Keratinocyte (primary cell): ENCODE data around the gene CBLN1.

ENCODE experiments used
- CTCF ChIP-seq, 3 experiments: IDR thresholded peaks in 1 of 3; conservative IDR thresholded peaks in 1 of 3; optimal IDR thresholded peaks in 1 of 3; 2 replicates in 2 of 3; 3 replicates in 1 of 3; pipeline versions ENCODE3 to v1.5.1; 2011; ENCODE audit warnings: low read length in 3 of 3, mild to moderate bottlenecking in 3 of 3, moderate library complexity in 2 of 3, control low read depth in 1 of 3, inconsistent platforms in 1 of 3; ENCODE audit not compliant: insufficient read depth in 2 of 3; ENCODE audit errors: extremely low read depth in 1 of 3
- EZH2 ChIP-seq: IDR thresholded peaks from one replicate; pipeline ENCODE4 v1.6.1; 2012; ENCODE audit warnings: inconsistent platforms, mild to moderate bottlenecking, low read length, moderate library complexity

GRCh38 chr16:49282690-49283375 is 1.2 kb upstream of the CBLN1 start:
- TF ChIP-seq CTCF (optimal IDR thresholded peaks at IDR 0.05 in 1 of 3, IDR thresholded peaks at IDR 0.05 in 1 of 3, conservative IDR thresholded peaks at IDR 0.05 in 1 of 3; ENCODE audit: extremely low read depth in 1 of 3, insufficient read depth in 2 of 3, low read length in 3 of 3) (no peak), EZH2 (peak; percentile 90)
